ENCODE measurements around the gene KCNMA1.

Gene KCNMA1

DNA sequence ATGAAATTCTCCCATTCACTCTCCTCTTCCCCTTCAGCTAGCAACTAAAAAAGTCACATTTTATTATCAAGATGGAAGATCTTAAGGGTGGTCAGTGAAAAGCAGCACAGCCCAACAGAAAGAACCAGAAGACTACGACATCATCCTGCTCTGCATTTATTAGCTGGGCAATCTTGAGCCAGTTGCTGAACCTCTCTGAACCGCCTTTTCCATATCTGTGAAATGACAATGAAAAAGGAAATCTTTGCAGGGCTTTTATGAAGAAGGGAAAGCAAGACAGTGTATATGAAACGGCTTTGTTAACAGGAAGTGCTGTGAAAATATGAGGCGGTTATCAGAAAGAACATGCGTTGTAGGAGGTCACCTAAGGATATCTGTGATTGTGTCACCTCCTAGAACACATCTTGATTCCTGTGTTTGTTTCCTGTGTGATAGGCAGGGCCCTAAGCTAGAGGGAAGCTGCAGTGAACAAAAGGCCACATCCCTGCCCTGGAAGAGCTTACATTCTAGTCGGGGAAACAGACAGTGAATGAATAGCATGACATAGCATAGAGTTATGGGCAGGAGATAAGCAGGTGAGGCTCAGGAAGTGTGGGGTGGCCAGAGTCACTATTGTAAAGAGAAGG is 36.0 kb upstream of the KCNMA1 start:
- no peaks in the 10 kb centered on the region for H3K9me3 ChIP-seq (replicated peaks in 1 of 2; ENCODE audit: control insufficient read depth in 2 of 2, insufficient read depth in 1 of 2, low read depth in 1 of 2, low read length in 2 of 2)
- H4K8ac ChIP-seq (ENCODE audit: low read depth, low read length), result no peak overlapping the region
- no peak overlapping the region for H2AFZ ChIP-seq (ENCODE audit: low read length)
- no peak overlapping the region for H3K27ac ChIP-seq (replicated peaks; ENCODE audit: low read length)
- no peak overlapping the region for H3K14ac ChIP-seq (ENCODE audit: low read length)
- DNase-seq (ENCODE audit: low spot score), result no peak
- no peak overlapping the region for H2AK5ac ChIP-seq (ENCODE audit: low read depth, low read length)
- H3K4me3 ChIP-seq (ENCODE audit: low read length in 2 of 2), result no peak overlapping the region
- H2BK120ac ChIP-seq (ENCODE audit: low read depth, low read length), result no peak overlapping the region
- H3K18ac ChIP-seq (ENCODE audit: low read length), result no peak overlapping the region
- H3K79me1 ChIP-seq (ENCODE audit: low read depth, low read length), result no peaks in the 10 kb centered on the region
- H3K9ac ChIP-seq (ENCODE audit: low read depth, low read length, poor library complexity), result no peak overlapping the region
- H2BK15ac ChIP-seq (ENCODE audit: low read length), result no peak overlapping the region
- H4K91ac ChIP-seq (ENCODE audit: low read depth, low read length, poor library complexity), result no peak overlapping the region
- no peak overlapping the region for H2BK12ac ChIP-seq (ENCODE audit: low read length)
- no peaks in the 10 kb centered on the region for H3K4me1 ChIP-seq (ENCODE audit: control insufficient read depth in 2 of 2, insufficient read depth in 1 of 2, low read depth in 1 of 2, low read length in 2 of 2)
- H3K36me3 ChIP-seq (replicated peaks in 1 of 2; ENCODE audit: control insufficient read depth in 2 of 2, insufficient read depth in 2 of 2, low read length in 2 of 2), result no peaks in the 10 kb centered on the region
- no peak overlapping the region for H2BK5ac ChIP-seq (ENCODE audit: low read length)
- peaks cover 0 to 9% (median 0%) of the 10 kb centered on the region in 3 experiments for H3K27me3 ChIP-seq (ENCODE audit: control insufficient read depth in 3 of 3, insufficient read depth in 3 of 3, low read depth in 1 of 3, low read length in 3 of 3)
- H3K4me2 ChIP-seq (ENCODE audit: insufficient read depth, low read length, poor library complexity, severe bottlenecking), result no peak overlapping the region
- WGBS, 2 donors (ENCODE audit: extremely low coverage in 2 of 2, insufficient read length in 2 of 2, insufficient replicate concordance in 1 of 2), result no CpG with 5 or more reads among the region's 6 CpGs
- H3K23ac ChIP-seq (ENCODE audit: low read depth, low read length, poor library complexity), result no peak overlapping the region
- H3K4ac ChIP-seq (ENCODE audit: low read length), result no peak overlapping the region

DNA sequence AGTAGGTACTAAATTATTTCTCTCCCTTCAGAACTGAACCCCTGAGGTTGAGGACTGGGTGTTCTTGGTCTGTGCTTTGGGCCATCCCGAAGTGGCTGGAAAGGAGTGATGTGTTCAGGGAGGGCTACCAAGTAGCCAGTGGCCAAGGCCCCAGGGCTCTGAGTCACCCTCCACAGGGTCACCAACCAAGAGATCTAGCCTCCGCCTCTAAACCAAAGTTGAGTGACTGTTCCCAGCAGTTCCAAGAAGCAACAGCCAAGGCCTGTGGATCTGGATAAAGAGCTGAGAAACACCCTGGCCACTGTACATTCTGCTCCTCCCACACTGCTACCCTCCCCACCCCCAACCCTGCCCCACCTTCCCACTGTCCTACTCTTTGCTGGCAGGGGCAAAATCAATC is 35.5 kb upstream of the KCNMA1 start:
- Histone ChIP-seq H2BK5ac (ENCODE audit: low read length) (no peak overlapping the region), H2BK120ac (ENCODE audit: low read depth, low read length) (no peak overlapping the region), H3K4ac (ENCODE audit: low read length) (no peak overlapping the region), H3K27me3 (ENCODE audit: control insufficient read depth in 3 of 3, insufficient read depth in 3 of 3, low read depth in 1 of 3, low read length in 3 of 3) (peaks cover 0 to 9% (median 0%) of the 10 kb centered on the region in 3 experiments), H3K9me3 (replicated peaks in 1 of 2; ENCODE audit: control insufficient read depth in 2 of 2, insufficient read depth in 1 of 2, low read depth in 1 of 2, low read length in 2 of 2) (no peaks in the 10 kb centered on the region), H3K9ac (ENCODE audit: low read depth, low read length, poor library complexity) (no peak overlapping the region), H3K4me3 (ENCODE audit: low read length in 2 of 2) (no peak overlapping the region), H3K23ac (ENCODE audit: low read depth, low read length, poor library complexity) (no peak overlapping the region), H3K4me1 (ENCODE audit: control insufficient read depth in 2 of 2, insufficient read depth in 1 of 2, low read depth in 1 of 2, low read length in 2 of 2) (no peaks in the 10 kb centered on the region), H2AK5ac (ENCODE audit: low read depth, low read length) (no peak overlapping the region), H4K8ac (ENCODE audit: low read depth, low read length) (no peak overlapping the region), H3K14ac (ENCODE audit: low read length) (no peak overlapping the region), H2BK12ac (ENCODE audit: low read length) (no peak overlapping the region), H2AFZ (ENCODE audit: low read length) (no peak overlapping the region), H3K18ac (ENCODE audit: low read length) (no peak overlapping the region), H3K79me1 (ENCODE audit: low read depth, low read length) (no peaks in the 10 kb centered on the region), H4K91ac (ENCODE audit: low read depth, low read length, poor library complexity) (no peak overlapping the region), H3K27ac (replicated peaks; ENCODE audit: low read length) (no peak overlapping the region), H3K4me2 (ENCODE audit: insufficient read depth, low read length, poor library complexity, severe bottlenecking) (no peak overlapping the region), H2BK15ac (ENCODE audit: low read length) (no peak overlapping the region), H3K36me3 (replicated peaks in 1 of 2; ENCODE audit: control insufficient read depth in 2 of 2, insufficient read depth in 2 of 2, low read length in 2 of 2) (no peaks in the 10 kb centered on the region)
- no peak for DNase-seq (ENCODE audit: low spot score)
- WGBS, 2 donors (ENCODE audit: extremely low coverage in 2 of 2, insufficient read length in 2 of 2, insufficient replicate concordance in 1 of 2), result no CpG with 5 or more reads among the region's 2 CpGs

DNA sequence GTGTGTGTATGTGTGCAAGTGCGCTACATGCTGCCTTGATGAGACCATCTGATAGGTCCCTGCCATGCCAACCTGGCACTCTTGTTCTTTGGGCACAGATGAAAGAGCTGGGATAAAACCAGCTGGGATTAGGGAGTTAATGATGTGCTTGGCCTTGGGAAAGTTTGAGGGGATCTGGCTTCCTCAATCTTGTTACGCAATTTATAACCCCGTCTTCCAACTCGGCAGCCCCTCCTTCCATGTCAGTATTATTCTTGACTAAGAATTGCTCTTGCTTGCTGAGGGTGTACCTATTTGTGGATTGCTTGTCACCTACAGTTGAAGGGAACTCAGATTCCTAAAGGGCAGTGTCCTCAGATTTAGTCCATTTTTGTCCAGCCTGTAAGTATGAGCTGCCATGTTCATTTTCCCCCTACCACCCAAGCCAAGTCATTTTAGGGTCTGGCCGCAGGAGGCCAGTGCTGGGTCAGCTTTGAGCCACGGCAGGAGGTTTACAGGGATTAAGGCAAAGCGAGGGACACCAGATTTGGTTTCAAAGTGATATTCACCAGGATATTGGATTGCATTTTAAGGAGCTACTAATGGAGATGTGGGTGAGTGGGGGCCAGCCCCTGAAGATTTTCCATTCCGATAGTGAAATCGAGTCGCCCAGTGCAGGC is 34.1 kb upstream of the KCNMA1 start:
- H3K27me3 ChIP-seq (ENCODE audit: control insufficient read depth in 3 of 3, insufficient read depth in 3 of 3, low read depth in 1 of 3, low read length in 3 of 3), result peaks cover 0 to 7% (median 0%) of the 10 kb centered on the region in 3 experiments
- H2AFZ ChIP-seq (ENCODE audit: low read length), result no peak overlapping the region
- H3K4ac ChIP-seq (ENCODE audit: low read length), result no peak overlapping the region
- H3K23ac ChIP-seq (ENCODE audit: low read depth, low read length, poor library complexity), result no peak overlapping the region
- H3K4me3 ChIP-seq (ENCODE audit: low read length in 2 of 2), result no peak overlapping the region
- H4K8ac ChIP-seq (ENCODE audit: low read depth, low read length), result no peak overlapping the region
- H2BK15ac ChIP-seq (ENCODE audit: low read length), result no peak overlapping the region
- H3K9me3 ChIP-seq (replicated peaks in 1 of 2; ENCODE audit: control insufficient read depth in 2 of 2, insufficient read depth in 1 of 2, low read depth in 1 of 2, low read length in 2 of 2), result no peaks in the 10 kb centered on the region
- H3K14ac ChIP-seq (ENCODE audit: low read length), result no peak overlapping the region
- H3K36me3 ChIP-seq (replicated peaks in 1 of 2; ENCODE audit: control insufficient read depth in 2 of 2, insufficient read depth in 2 of 2, low read length in 2 of 2), result no peaks in the 10 kb centered on the region
- no peak overlapping the region for H3K9ac ChIP-seq (ENCODE audit: low read depth, low read length, poor library complexity)
- H3K27ac ChIP-seq (replicated peaks; ENCODE audit: low read length), result no peak overlapping the region
- H3K18ac ChIP-seq (ENCODE audit: low read length), result no peak overlapping the region
- WGBS, 2 donors (ENCODE audit: extremely low coverage in 2 of 2, insufficient read length in 2 of 2, insufficient replicate concordance in 1 of 2), result no CpG with 5 or more reads among the region's 10 CpGs
- no peak overlapping the region for H3K4me2 ChIP-seq (ENCODE audit: insufficient read depth, low read length, poor library complexity, severe bottlenecking)
- no peaks in the 10 kb centered on the region for H3K4me1 ChIP-seq (ENCODE audit: control insufficient read depth in 2 of 2, insufficient read depth in 1 of 2, low read depth in 1 of 2, low read length in 2 of 2)
- no peak for DNase-seq (ENCODE audit: low spot score)
- H2BK5ac ChIP-seq (ENCODE audit: low read length), result no peak overlapping the region
- H2AK5ac ChIP-seq (ENCODE audit: low read depth, low read length), result no peak overlapping the region
- no peak overlapping the region for H2BK120ac ChIP-seq (ENCODE audit: low read depth, low read length)
- H4K91ac ChIP-seq (ENCODE audit: low read depth, low read length, poor library complexity), result no peak overlapping the region
- H2BK12ac ChIP-seq (ENCODE audit: low read length), result no peak overlapping the region
- no peaks in the 10 kb centered on the region for H3K79me1 ChIP-seq (ENCODE audit: low read depth, low read length)

DNA sequence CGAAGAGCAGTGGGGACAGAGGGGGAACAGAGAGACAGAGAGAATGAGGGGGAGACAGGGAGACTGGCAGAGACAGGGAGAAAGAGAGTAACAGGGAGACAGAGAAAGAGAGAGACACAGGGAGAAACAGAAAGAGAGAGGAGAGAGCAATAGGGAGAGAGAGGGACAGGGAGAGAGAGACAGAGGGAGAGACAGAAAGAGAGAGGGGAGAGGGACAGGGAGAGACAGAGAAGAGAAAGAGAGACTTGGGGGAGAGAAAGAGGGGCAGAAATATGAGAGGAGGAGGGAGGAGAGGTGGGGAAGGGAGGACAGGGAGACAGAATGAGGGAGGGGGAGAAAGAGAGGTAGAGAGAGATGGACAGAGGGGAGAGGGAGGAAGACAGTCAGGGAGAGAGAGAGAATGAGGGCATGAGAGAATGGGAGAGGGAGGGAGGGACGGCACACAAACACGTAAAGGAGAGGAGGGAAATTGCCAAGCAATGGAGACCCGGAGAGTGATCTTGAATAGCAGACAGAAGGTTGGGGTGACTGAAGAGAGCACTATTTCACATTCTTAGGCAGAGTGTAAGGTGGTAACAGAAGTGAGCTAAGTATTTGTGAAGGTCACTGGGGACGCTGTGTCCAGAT is 33.3 kb upstream of the KCNMA1 start:
- Histone ChIP-seq H3K27ac (replicated peaks; ENCODE audit: low read length) (no peak overlapping the region), H4K8ac (ENCODE audit: low read depth, low read length) (no peak overlapping the region), H3K9me3 (replicated peaks in 1 of 2; ENCODE audit: control insufficient read depth in 2 of 2, insufficient read depth in 1 of 2, low read depth in 1 of 2, low read length in 2 of 2) (no peaks in the 10 kb centered on the region), H3K23ac (ENCODE audit: low read depth, low read length, poor library complexity) (no peak overlapping the region), H3K36me3 (replicated peaks in 1 of 2; ENCODE audit: control insufficient read depth in 2 of 2, insufficient read depth in 2 of 2, low read length in 2 of 2) (no peaks in the 10 kb centered on the region), H2BK120ac (ENCODE audit: low read depth, low read length) (no peak overlapping the region), H2BK12ac (ENCODE audit: low read length) (no peak overlapping the region), H2AK5ac (ENCODE audit: low read depth, low read length) (no peak overlapping the region), H2BK5ac (ENCODE audit: low read length) (no peak overlapping the region), H3K18ac (ENCODE audit: low read length) (no peak overlapping the region), H3K9ac (ENCODE audit: low read depth, low read length, poor library complexity) (no peak overlapping the region), H3K4ac (ENCODE audit: low read length) (no peak overlapping the region), H3K14ac (ENCODE audit: low read length) (no peak overlapping the region), H3K4me1 (ENCODE audit: control insufficient read depth in 2 of 2, insufficient read depth in 1 of 2, low read depth in 1 of 2, low read length in 2 of 2) (no peaks in the 10 kb centered on the region), H2BK15ac (ENCODE audit: low read length) (no peak overlapping the region), H4K91ac (ENCODE audit: low read depth, low read length, poor library complexity) (no peak overlapping the region), H3K4me2 (ENCODE audit: insufficient read depth, low read length, poor library complexity, severe bottlenecking) (no peak overlapping the region), H2AFZ (ENCODE audit: low read length) (no peak overlapping the region), H3K27me3 (ENCODE audit: control insufficient read depth in 3 of 3, insufficient read depth in 3 of 3, low read depth in 1 of 3, low read length in 3 of 3) (peaks cover 0 to 7% (median 0%) of the 10 kb centered on the region in 3 experiments), H3K4me3 (ENCODE audit: low read length in 2 of 2) (no peak overlapping the region), H3K79me1 (ENCODE audit: low read depth, low read length) (no peaks in the 10 kb centered on the region)
- DNase-seq (ENCODE audit: low spot score), result no peak
- no CpG with 5 or more reads among the region's 5 CpGs for WGBS, 2 donors (ENCODE audit: extremely low coverage in 2 of 2, insufficient read length in 2 of 2, insufficient replicate concordance in 1 of 2)

All from neuronal stem cell (in vitro differentiated cells).